Measurements from ENCODE around the gene PPP2R5C.

Gene PPP2R5C

GRCh38 chr14:101844751-101845150, 83.2 kb downstream of the PPP2R5C start:
- DNase-seq: no peak

- no peak for DNase-seq
These were observed 84.0 kb downstream of the PPP2R5C start for GRCh38 chr14:101845496-101845895.

- DNase-seq: no peak
These were observed 84.4 kb downstream of the PPP2R5C start for GRCh38 chr14:101845896-101846295.

GRCh38 chr14:101849125-101849524, 87.6 kb downstream of the PPP2R5C start:
- DNase-seq: no peak

- no peak for DNase-seq
These were observed 88.1 kb downstream of the PPP2R5C start for GRCh38 chr14:101849640-101850039.

- DNase-seq: no peak
These were observed 89.7 kb downstream of the PPP2R5C start for GRCh38 chr14:101851183-101851582.

- DNase-seq: no peak
These were observed 90.4 kb downstream of the PPP2R5C start for GRCh38 chr14:101851736-101852405.

GRCh38 chr14:101852785-101853184, 91.3 kb downstream of the PPP2R5C start:
- no peak for DNase-seq

- DNase-seq: no peak
These were observed 92.0 kb downstream of the PPP2R5C start for GRCh38 chr14:101853455-101854018.

GRCh38 chr14:101854366-101854765, 92.9 kb downstream of the PPP2R5C start:
- no peak for DNase-seq

GRCh38 chr14:101855958-101856357, 94.4 kb downstream of the PPP2R5C start:
- DNase-seq: no peak

GRCh38 chr14:101856536-101856935, 95.0 kb downstream of the PPP2R5C start:
- no peak for DNase-seq

- DNase-seq: no peak
These were observed 95.7 kb downstream of the PPP2R5C start for GRCh38 chr14:101857226-101857625.

- no peak for DNase-seq
These were observed 97.5 kb downstream of the PPP2R5C start for GRCh38 chr14:101858791-101859537.

- DNase-seq: no peak
These were observed 98.0 kb downstream of the PPP2R5C start for GRCh38 chr14:101859538-101859902.

- no peak for DNase-seq
These were observed 98.4 kb downstream of the PPP2R5C start for GRCh38 chr14:101859958-101860357.

GRCh38 chr14:101861464-101861863, 100.0 kb downstream of the PPP2R5C start:
- no peak for DNase-seq

- no peak for DNase-seq
These were observed 100.7 kb downstream of the PPP2R5C start for GRCh38 chr14:101862177-101862576.

GRCh38 chr14:101862711-101863110, 101.2 kb downstream of the PPP2R5C start:
- no peak for DNase-seq

GRCh38 chr14:101865288-101865687, 103.8 kb downstream of the PPP2R5C start:
- DNase-seq: no peak

GRCh38 chr14:101867854-101868253, 106.3 kb downstream of the PPP2R5C start:
- no peak for DNase-seq

GRCh38 chr14:101869217-101869616, 107.7 kb downstream of the PPP2R5C start:
- DNase-seq: no peak

GRCh38 chr14:101870273-101870939, 108.9 kb downstream of the PPP2R5C start:
- DNase-seq: no peak

GRCh38 chr14:101872346-101872745, 110.8 kb downstream of the PPP2R5C start:
- no peak for DNase-seq
